OCI-LY1 (cell line): ENCODE measurements around the gene SMOC2.

Experiments
- EZH2 ChIP-seq: fragments of 200-600 bp; sonication (generic), shearing (Covaris generic); IDR thresholded peaks from 2 replicates; pipeline ENCODE4 v1.8.0; 2017; ENCODE audit warnings: borderline replicate concordance, mixed run types, mild to moderate bottlenecking, antibody characterized with exemption, low read length, moderate library complexity, mixed read lengths
- TF ChIP-seq, protein P1 (sequence below): fragments of 200-600 bp; sonication (generic), shearing (Covaris generic); IDR thresholded peaks from 2 replicates; pipeline ENCODE4 v1.5.1; 2017; ENCODE audit warnings: mild to moderate bottlenecking, antibody characterized with exemption, low read length, moderate library complexity, mixed read lengths

DNA sequence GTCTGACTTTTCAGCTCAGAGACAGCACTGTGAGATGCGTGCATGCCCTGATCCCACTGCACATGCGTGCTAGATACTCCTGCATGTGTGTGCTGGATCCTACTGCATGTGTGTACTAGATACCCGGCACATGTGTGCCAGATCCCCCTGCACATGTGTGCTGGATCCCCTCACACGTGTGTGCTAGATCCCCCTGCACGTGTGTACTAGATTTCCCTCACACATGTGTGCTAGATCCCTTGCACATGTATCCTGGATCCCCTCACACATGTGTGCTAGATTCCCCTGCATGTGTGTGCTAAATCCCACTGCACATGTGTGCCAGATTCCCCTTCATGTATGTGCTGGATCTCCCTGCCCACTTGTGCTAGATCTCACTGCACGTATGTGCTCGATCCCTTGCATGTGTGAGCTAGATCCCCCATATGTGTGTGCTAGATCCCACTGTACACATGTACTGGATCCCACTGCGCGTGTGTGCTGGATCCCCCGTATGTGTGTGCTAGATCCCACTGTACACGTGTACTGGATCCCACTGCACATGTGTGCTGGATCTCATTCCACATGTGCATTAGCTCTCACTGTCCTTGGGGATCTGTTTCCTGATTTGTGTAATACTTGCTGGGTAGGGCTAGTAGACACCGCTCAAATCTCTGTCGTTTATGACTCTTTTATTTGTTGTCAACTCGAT is 214.6 kb downstream of the SMOC2 start:
- TF ChIP-seq, protein P1, sequence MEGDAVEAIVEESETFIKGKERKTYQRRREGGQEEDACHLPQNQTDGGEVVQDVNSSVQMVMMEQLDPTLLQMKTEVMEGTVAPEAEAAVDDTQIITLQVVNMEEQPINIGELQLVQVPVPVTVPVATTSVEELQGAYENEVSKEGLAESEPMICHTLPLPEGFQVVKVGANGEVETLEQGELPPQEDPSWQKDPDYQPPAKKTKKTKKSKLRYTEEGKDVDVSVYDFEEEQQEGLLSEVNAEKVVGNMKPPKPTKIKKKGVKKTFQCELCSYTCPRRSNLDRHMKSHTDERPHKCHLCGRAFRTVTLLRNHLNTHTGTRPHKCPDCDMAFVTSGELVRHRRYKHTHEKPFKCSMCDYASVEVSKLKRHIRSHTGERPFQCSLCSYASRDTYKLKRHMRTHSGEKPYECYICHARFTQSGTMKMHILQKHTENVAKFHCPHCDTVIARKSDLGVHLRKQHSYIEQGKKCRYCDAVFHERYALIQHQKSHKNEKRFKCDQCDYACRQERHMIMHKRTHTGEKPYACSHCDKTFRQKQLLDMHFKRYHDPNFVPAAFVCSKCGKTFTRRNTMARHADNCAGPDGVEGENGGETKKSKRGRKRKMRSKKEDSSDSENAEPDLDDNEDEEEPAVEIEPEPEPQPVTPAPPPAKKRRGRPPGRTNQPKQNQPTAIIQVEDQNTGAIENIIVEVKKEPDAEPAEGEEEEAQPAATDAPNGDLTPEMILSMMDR: no peak
- TF ChIP-seq EZH2: no peak
